ENCODE measurements around the gene EFCC1. TPM values are rescaled to one million over a fixed set of nuclear protein-coding genes. Genes with fewer than 3 reads are reported as not detected.

EFCC1 gene
- total RNA-seq, 6 experiments from 2014 or later = 0.25 to 1.5 (median 0.39) TPM

DNA sequence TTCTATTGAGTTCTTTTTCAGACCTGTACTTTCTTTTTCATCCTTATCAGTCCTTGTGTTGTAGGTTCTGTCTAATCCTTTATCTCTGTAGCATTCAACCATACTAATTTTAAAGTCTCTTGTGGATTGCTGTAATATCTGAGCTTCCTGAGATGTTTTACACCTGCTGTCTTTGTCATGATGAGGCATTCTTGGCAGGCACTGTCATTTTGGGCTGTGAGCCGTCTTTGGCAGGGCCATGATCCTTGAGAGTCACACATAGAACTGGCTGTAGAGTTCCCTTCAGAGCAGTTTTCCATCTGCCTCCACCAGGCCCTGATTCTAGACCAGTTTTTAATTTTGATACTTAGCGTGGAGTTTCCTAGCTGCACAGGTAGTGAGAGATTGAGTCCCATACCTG, 6.7 kb downstream of the EFCC1 start:
- no peak for ATAC-seq

DNA sequence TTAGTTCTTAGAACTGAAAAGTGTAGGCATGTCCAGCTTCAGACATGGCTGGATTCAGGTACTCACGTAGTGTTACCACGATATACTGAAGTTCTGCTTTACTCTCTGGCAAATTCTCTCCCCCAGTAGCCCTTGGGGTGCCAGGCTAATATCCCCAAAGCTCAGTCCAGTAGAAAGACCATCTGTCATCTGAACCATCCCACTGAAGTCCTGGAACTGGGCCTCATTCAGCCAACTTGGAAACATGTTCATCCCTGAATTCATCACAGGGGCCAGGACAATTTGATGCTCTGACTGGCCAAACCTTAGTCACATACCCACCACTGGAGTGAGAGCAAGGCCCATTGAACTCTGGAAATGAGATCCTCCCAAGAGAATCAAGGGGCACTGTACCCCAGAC, 8.2 kb downstream of the EFCC1 start:
- ATAC-seq (no peak), DNase-seq (no peak)
- intact Hi-C loops (cut with DNase I) = no loop called here
- Histone ChIP-seq H3K9me3 (no peaks in the 10 kb centered on the region), H3K4me3 (no peak overlapping the region), H3K27me3 (no peaks in the 10 kb centered on the region), H3K4me1 (peaks cover 0 to 3% (median 0%) of the 10 kb centered on the region in 4 donors), H3K36me3 (no peaks in the 10 kb centered on the region), H3K27ac (no peak overlapping the region)
- 86% methylated on average over 2 of the region's 2 CpGs for WGBS (ENCODE audit: insufficient coverage, low coverage, low lambda C conversion rate, missing lambda C conversion rate)
- TF ChIP-seq CTCF (IDR thresholded peaks at IDR 0.05) (no peak), POLR2A (IDR thresholded peaks at IDR 0.05) (no peak)

More for the DNA sequence above, 6.7 kb downstream of the EFCC1 start:
- Histone ChIP-seq H3K27me3 (no peaks in the 10 kb centered on the region), H3K4me3 (no peak overlapping the region), H3K9me3 (no peaks in the 10 kb centered on the region), H3K36me3 (no peaks in the 10 kb centered on the region), H3K27ac (no peak overlapping the region), H3K4me1 (peaks cover 0 to 3% (median 0%) of the 10 kb centered on the region in 4 donors)
- TF ChIP-seq POLR2A (IDR thresholded peaks at IDR 0.05) (no peak), CTCF (IDR thresholded peaks at IDR 0.05) (no peak)
- DNase-seq = no peak
- intact Hi-C loops (cut with DNase I) = no loop called here
- WGBS (ENCODE audit: insufficient coverage, low coverage, low lambda C conversion rate, missing lambda C conversion rate) = 100% methylated on average over 1 of the region's 2 CpGs

GRCh38 chr3:129010310-129010956, 9.3 kb downstream of the EFCC1 start:
- H3K36me3 ChIP-seq = no peaks in the 10 kb centered on the region
- H3K27ac ChIP-seq = no peak overlapping the region
- H3K4me1 ChIP-seq = peaks cover 0 to 3% (median 0%) of the 10 kb centered on the region in 4 donors
- no peak for DNase-seq
- intact Hi-C loops (cut with DNase I) = no loop called here
- 70% methylated on average over 4 of the region's 9 CpGs for WGBS (ENCODE audit: insufficient coverage, low coverage, low lambda C conversion rate, missing lambda C conversion rate)
- ATAC-seq = no peak
- no peaks in the 10 kb centered on the region for H3K27me3 ChIP-seq
- TF ChIP-seq CTCF (IDR thresholded peaks at IDR 0.05) (no peak), POLR2A (IDR thresholded peaks at IDR 0.05) (no peak)
- H3K4me3 ChIP-seq = no peak overlapping the region
- H3K9me3 ChIP-seq = no peaks in the 10 kb centered on the region

GRCh38 chr3:129013491-129013891, 12.4 kb downstream of the EFCC1 start:
- ATAC-seq (no peak), DNase-seq (no peak)
- no peaks in the 10 kb centered on the region for H3K9me3 ChIP-seq
- H3K4me3 ChIP-seq = no peak overlapping the region
- H3K4me1 ChIP-seq = no peaks in the 10 kb centered on the region
- TF ChIP-seq CTCF (IDR thresholded peaks at IDR 0.05) = no peak
- TF ChIP-seq POLR2A (IDR thresholded peaks at IDR 0.05) = no peak
- WGBS (ENCODE audit: insufficient coverage, low coverage, low lambda C conversion rate, missing lambda C conversion rate) = 75% methylated on average over 1 of the region's 3 CpGs
- intact Hi-C loops (cut with DNase I) = no loop called here
- no peak overlapping the region for H3K27ac ChIP-seq
- H3K27me3 ChIP-seq = no peaks in the 10 kb centered on the region
- no peaks in the 10 kb centered on the region for H3K36me3 ChIP-seq
